ENCODE data around the gene PHLPP1.

PHLPP1 gene

GRCh38 chr18:63001861-63002260 lies 286.5 kb downstream of the PHLPP1 start:
- no peak overlapping the region for H3K4me3 ChIP-seq (ENCODE audit: low read length)
- no peak for TF ChIP-seq CTCF (IDR thresholded peaks at IDR 0.05; ENCODE audit: insufficient read depth, low read depth, low read length, missing control alignments)
- DNase-seq (ENCODE audit: low read depth), result no peak

- no peak for TF ChIP-seq CTCF (IDR thresholded peaks at IDR 0.05; ENCODE audit: insufficient read depth, low read depth, low read length, missing control alignments)
- no peak overlapping the region for H3K4me3 ChIP-seq (ENCODE audit: low read length)
- no peak for DNase-seq (ENCODE audit: low read depth)
Measured at GRCh38 chr18:63002305-63002704, 287.0 kb downstream of the PHLPP1 start.

DNA sequence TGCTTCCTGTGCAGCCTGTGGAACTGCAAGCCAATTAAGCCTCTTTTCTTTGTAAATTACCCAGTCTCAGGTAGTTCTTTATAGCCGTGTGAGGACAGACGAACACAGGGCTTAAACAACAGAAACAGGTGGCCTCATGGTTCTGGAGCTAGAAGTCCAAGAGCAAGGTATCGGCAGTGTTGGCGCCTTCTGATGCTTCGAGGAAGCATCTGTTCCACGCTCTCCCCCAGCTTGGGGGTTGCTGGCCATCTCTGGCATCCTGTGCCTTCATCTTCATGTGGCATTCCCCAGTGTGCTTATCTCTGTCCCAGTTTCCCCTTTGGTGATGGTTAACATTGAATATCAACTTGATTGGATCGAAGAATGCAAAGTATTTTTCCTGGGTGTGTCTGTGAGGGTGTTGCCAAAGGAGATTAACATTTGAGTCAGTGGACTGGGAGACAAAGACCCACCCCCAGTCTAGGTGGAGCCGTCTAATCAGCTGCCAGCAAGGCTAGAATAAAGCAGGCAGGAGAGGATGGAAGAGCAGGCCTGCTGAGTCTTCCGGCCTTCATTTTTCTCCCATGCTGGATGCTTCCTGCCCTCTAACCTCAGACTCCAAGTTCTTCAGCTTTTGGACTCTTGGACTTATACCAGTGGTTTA lies 287.6 kb downstream of the PHLPP1 start:
- DNase-seq (ENCODE audit: low read depth), result no peak
- no peak overlapping the region for H3K4me3 ChIP-seq (ENCODE audit: low read length)
- no peak for TF ChIP-seq CTCF (IDR thresholded peaks at IDR 0.05; ENCODE audit: insufficient read depth, low read depth, low read length, missing control alignments)

DNA sequence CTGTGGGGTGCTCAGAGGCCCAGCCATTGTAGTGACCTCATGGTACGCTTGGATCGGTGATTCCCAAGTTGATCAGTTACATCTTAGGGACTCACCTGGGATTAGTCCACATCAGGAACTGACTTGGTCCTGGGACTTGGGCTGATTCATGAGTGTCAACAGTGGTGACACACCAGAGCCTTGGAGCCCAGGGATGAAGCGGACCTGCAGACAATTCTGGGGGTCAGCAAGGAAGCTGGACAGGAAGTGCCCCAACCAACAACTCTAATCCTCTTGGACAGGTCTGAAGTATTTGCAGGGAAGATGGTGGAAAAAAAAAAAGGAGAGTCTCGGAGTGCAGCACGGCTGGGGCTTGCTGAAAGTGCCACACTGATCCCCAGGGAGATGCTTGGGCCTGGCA lies 288.6 kb downstream of the PHLPP1 start:
- H3K4me3 ChIP-seq (ENCODE audit: low read length), result no peak overlapping the region
- DNase-seq (ENCODE audit: low read depth), result no peak
- TF ChIP-seq CTCF (IDR thresholded peaks at IDR 0.05; ENCODE audit: insufficient read depth, low read depth, low read length, missing control alignments), result no peak

DNA sequence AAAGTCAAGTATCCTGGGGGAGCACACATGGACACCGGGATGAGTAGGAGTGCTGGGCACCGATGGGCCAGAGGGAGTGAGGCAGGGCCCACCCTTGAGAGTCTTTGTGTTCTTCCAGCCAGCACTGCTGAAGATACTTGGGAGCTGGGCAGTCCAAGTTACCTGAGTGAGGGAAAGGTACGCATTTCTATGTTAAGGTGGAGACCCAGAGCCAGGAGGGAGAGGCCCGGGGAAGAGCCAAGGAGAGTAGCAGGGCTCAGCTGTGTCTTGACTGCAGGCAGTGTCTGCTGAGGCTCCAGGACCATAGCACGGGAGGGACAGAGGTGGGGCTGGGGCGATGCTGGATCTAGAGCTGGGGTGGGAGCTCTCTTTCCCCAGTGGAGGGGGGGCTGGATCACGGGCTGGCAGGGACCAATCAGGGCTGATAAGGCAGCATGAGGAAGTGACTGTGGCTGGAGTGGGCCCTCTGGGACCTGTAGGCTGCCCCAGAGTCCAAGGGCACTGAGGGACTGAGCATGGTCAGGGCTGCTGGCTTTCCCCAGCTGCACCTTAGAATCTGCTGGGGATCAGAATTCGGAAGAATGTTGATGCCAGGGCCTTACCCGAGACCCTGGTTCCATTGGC lies 289.2 kb downstream of the PHLPP1 start:
- TF ChIP-seq CTCF (IDR thresholded peaks at IDR 0.05; ENCODE audit: insufficient read depth, low read depth, low read length, missing control alignments), result no peak
- DNase-seq (ENCODE audit: low read depth), result no peak
- H3K4me3 ChIP-seq (ENCODE audit: low read length), result no peak overlapping the region

DNA sequence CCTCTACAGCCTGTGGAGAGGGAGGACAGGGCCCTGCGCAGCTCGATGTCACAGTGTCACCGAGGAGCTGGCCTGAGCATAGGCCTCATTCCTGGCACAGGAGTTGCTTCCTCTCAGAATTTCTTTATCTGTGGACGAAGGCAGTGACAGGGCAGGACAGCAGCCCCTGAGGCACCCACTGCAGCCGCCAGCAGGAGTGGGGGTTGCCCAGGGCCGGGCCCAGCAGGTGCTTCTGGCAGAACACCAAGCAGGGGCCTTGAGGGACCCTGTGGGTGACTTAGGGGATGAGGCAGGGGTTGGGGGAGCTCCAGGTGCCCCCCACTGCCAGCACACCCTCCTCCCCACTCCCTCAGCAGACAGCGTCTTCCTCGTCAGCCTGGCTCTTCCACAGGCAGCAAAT lies 290.0 kb downstream of the PHLPP1 start:
- no peak for DNase-seq (ENCODE audit: low read depth)
- H3K4me3 ChIP-seq (ENCODE audit: low read length), result no peak overlapping the region
- no peak for TF ChIP-seq CTCF (IDR thresholded peaks at IDR 0.05; ENCODE audit: insufficient read depth, low read depth, low read length, missing control alignments)

DNA sequence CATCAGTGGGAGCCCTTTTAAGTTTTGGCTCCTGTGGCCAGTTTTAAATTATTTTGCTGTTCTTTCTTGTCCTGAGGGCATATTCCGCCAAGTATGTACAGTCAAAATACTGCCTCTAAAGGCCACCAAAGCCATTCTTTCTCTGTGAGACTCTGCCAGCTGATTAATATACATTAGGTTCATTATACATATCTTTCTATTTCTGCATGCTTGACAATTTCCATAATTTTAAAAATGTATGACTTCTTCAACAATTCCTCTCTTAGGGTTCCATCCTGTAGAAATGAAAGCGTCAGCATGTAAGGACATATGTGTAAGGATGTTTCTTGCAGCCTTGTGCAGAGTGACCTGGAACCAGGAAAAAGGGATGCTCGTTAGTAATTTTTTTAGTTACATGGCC lies 291.9 kb downstream of the PHLPP1 start:
- DNase-seq (ENCODE audit: low read depth), result no peak
- no peak overlapping the region for H3K4me3 ChIP-seq (ENCODE audit: low read length)
- no peak for TF ChIP-seq CTCF (IDR thresholded peaks at IDR 0.05; ENCODE audit: insufficient read depth, low read depth, low read length, missing control alignments)
